ENCODE results near the gene ZAP70. TPM values are rescaled to one million over a fixed set of nuclear protein-coding genes. Genes with fewer than 3 reads are reported as not detected.

The ZAP70 gene
- total and polyA plus RNA-seq, 2 donors (not counting 3 experiments of a cell fraction or from before 2014, with no cell fraction given) = 0.14 TPM; not detected in 1

- intact Hi-C loops (cut with micrococcal nuclease) (no loop called here), dilution Hi-C loops (cut with MboI; ENCODE audit: extremely low pct_ligation_motif_present, low sequenced_read_pairs) (no loop called here)
- H4K20me1 ChIP-seq (replicated peaks; ENCODE audit: control insufficient read depth, extremely low read depth, insufficient read depth, low read length) = no peaks in the 10 kb centered on the region
- no peaks in the 10 kb centered on the region for H3K27me3 ChIP-seq (ENCODE audit: control insufficient read depth in 2 of 2, insufficient read depth in 2 of 2, low read length in 2 of 2)
- H3K4me2 ChIP-seq (ENCODE audit: insufficient read depth, low read length) = no peak overlapping the region
- H3K79me2 ChIP-seq (ENCODE audit: control insufficient read depth, insufficient read depth, low read length) = no peaks in the 10 kb centered on the region
- peaks cover 7% of the 10 kb centered on the region for H3K4me1 ChIP-seq (ENCODE audit: control insufficient read depth, extremely low read depth, insufficient read depth, low read length)
- H2AFZ ChIP-seq (ENCODE audit: low read depth, low read length) = no peak overlapping the region
- no TSS peak for BruUV-seq (replicated peaks)
- no peaks in the 10 kb centered on the region for H3K9me1 ChIP-seq (replicated peaks; ENCODE audit: control insufficient read depth, extremely low read depth, insufficient read depth, low read length)
- no peak for FAIRE-seq
- H3K9me3 ChIP-seq (replicated peaks; ENCODE audit: control insufficient read depth, insufficient read depth, low read length) = no peaks in the 10 kb centered on the region
- H3K4me3 ChIP-seq (replicated peaks in 1 of 3; ENCODE audit: insufficient read depth in 1 of 3, low read depth in 1 of 3, low read length in 3 of 3) = no peak overlapping the region
- ChIA-PET CTCF (interaction anchor here (1.0 to 3.3 kb wide), 11 partner anchors 9 to 646 kb away, joined by 3 to 39 read pairs (median 7); partner anchors contain the start of gene ZAP70), POLR2A (no interaction called here)
- TF ChIP-seq MAX (IDR thresholded peaks at IDR 0.05; ENCODE audit: insufficient read depth, insufficient read length) (no peak), MYC (IDR thresholded peaks at IDR 0.05; ENCODE audit: low read depth, low read length) (no peak), CTCF (IDR thresholded peaks at IDR 0.05; ENCODE audit: extremely low read depth in 1 of 2, insufficient read depth in 1 of 2, low read depth in 1 of 2, low read length in 2 of 2) (no peak), FOS (IDR thresholded peaks at IDR 0.05; ENCODE audit: borderline replicate concordance, insufficient read depth, low read length) (no peak), GATA2 (IDR thresholded peaks at IDR 0.05; ENCODE audit: insufficient read depth, insufficient read length, low read depth, low read length) (no peak), POLR2A (IDR thresholded peaks at IDR 0.05; ENCODE audit: low read depth, low read length) (no peak), EZH2 (IDR thresholded peaks at IDR 0.05; ENCODE audit: borderline replicate concordance, low read depth, low read length, severe bottlenecking) (no peak), JUN (IDR thresholded peaks at IDR 0.05; ENCODE audit: borderline replicate concordance, insufficient read depth, insufficient read length, low read depth) (no peak), POLR2AphosphoS5 (IDR thresholded peaks at IDR 0.05; ENCODE audit: insufficient read depth, low read depth, low read length) (no peak)
- DNase-seq (ENCODE audit: low read depth, low spot score) = no peak
- no peaks in the 10 kb centered on the region for H3K36me3 ChIP-seq (ENCODE audit: control insufficient read depth in 2 of 2, extremely low read depth in 1 of 2, insufficient read depth in 2 of 2, low read length in 2 of 2)
- H3K27ac ChIP-seq (ENCODE audit: insufficient read depth, low read depth, low read length) = no peak overlapping the region
- no peak overlapping the region for H3K9ac ChIP-seq (replicated peaks; ENCODE audit: extremely low read depth, insufficient read depth, low read length)
Measured at GRCh38 chr2:97739893-97740245, 26.5 kb downstream of the ZAP70 start.
